ENCODE results near the gene SNED1.

SNED1 gene

GRCh38 chr2:241107031-241107783, 108.8 kb downstream of the SNED1 start:
- H3K27me3 ChIP-seq = no peaks in the 10 kb centered on the region
- TF ChIP-seq CTCF (IDR thresholded peaks at IDR 0.05) = no peak
- peaks cover 7 to 9% of the 10 kb centered on the region in 2 experiments for H3K4me1 ChIP-seq (ENCODE audit: control insufficient read depth in 1 of 2, insufficient read depth in 1 of 2, low read depth in 1 of 2, low read length in 1 of 2)
- no peak overlapping the region for H3K4me3 ChIP-seq (ENCODE audit: low read depth in 1 of 2, low read length in 1 of 2)
- no peaks in the 10 kb centered on the region for H3K9me3 ChIP-seq
- no peaks in the 10 kb centered on the region for H3K36me3 ChIP-seq
- no peak overlapping the region for H3K27ac ChIP-seq

- TF ChIP-seq CTCF (IDR thresholded peaks at IDR 0.05) = no peak
- Histone ChIP-seq H3K36me3 (no peaks in the 10 kb centered on the region), H3K4me3 (ENCODE audit: low read depth in 1 of 2, low read length in 1 of 2) (no peak overlapping the region), H3K4me1 (ENCODE audit: control insufficient read depth in 1 of 2, insufficient read depth in 1 of 2, low read depth in 1 of 2, low read length in 1 of 2) (no peaks in the 10 kb centered on the region), H3K27me3 (no peaks in the 10 kb centered on the region), H3K27ac (no peak overlapping the region), H3K9me3 (no peaks in the 10 kb centered on the region)
Observed at GRCh38 chr2:241108271-241109209, 110.1 kb downstream of the SNED1 start.

- Histone ChIP-seq H3K27ac (no peak overlapping the region), H3K27me3 (no peaks in the 10 kb centered on the region), H3K9me3 (no peaks in the 10 kb centered on the region), H3K4me3 (ENCODE audit: low read depth in 1 of 2, low read length in 1 of 2) (no peak overlapping the region), H3K4me1 (ENCODE audit: control insufficient read depth in 1 of 2, insufficient read depth in 1 of 2, low read depth in 1 of 2, low read length in 1 of 2) (no peaks in the 10 kb centered on the region), H3K36me3 (peaks cover 1% of the 10 kb centered on the region)
- TF ChIP-seq CTCF (IDR thresholded peaks at IDR 0.05) = no peak
Observed at GRCh38 chr2:241109210-241110088, 111.0 kb downstream of the SNED1 start.

GRCh38 chr2:241110089-241110606, 111.7 kb downstream of the SNED1 start:
- Histone ChIP-seq H3K9me3 (no peaks in the 10 kb centered on the region), H3K4me1 (ENCODE audit: control insufficient read depth in 1 of 2, insufficient read depth in 1 of 2, low read depth in 1 of 2, low read length in 1 of 2) (no peaks in the 10 kb centered on the region), H3K36me3 (peaks cover 8% of the 10 kb centered on the region), H3K4me3 (ENCODE audit: low read depth in 1 of 2, low read length in 1 of 2) (no peak overlapping the region), H3K27ac (no peak overlapping the region), H3K27me3 (no peaks in the 10 kb centered on the region)
- no peak for TF ChIP-seq CTCF (IDR thresholded peaks at IDR 0.05)

All from neutrophil (primary cell).